HepG2 (cell line): ENCODE measurements around the gene KIF1C. TPM values are rescaled to one million over a fixed set of nuclear protein-coding genes. Genes with fewer than 3 reads are reported as not detected.

Experiments
- ATAC-seq: fragments of 200-7000 bp; cut with Tn5 transposase; 3 replicates; pipeline ENCODE4 v1.9.1; 2020; ENCODE audit warnings: mild to moderate bottlenecking, moderate library complexity
- BruUV-seq: library from RNA; stranded (reverse); fragments of 400-500 nt; replicated peaks from 2 replicates; lab custom pipeline; 2021; lab: Mats Ljungman, UMichigan
- CTCF ChIA-PET: fragments of 300-600 bp; formaldehyde crosslinking; extraction: SDS; loops from one replicate; lab custom pipeline; 2021; ENCODE audit warnings: low total read pairs, inconsistent platforms, low intra/inter-chr PET ratio; lab: Yijun Ruan, JAX
- POLR2A ChIA-PET: fragments of 350-600 bp; sonication (Branson Sonifier 250); formaldehyde crosslinking; loops from one replicate; lab custom pipeline; 2020; ENCODE audit warnings: antibody characterized with exemption, inconsistent platforms; lab: Yijun Ruan, JAX
- DNase-seq: peaks from one replicate; pipeline ENCODE4 v3.0.0-alpha.2; 2015; ENCODE audit warnings: low spot score
- FAIRE-seq: peaks from 3 replicates; lab custom pipeline; 2011; peaks lifted over from hg19 to GRCh38; lab: Jason Lieb, UNC
- H2AFZ ChIP-seq: one replicate; pipeline ENCODE4 v1.6.1; 2011; ENCODE audit warnings: low read length, inconsistent platforms
- H3K27ac ChIP-seq: fragments of 300-600 bp; 3 replicates; pipeline ENCODE4 v1.8.0; 2011; ENCODE audit warnings: mixed run types, mild to moderate bottlenecking, mixed read lengths, low read length, inconsistent platforms; ENCODE audit not compliant: insufficient read depth; ENCODE audit errors: extremely low read length
- H3K27me3 ChIP-seq, 2 experiments: fragments of 200-600 bp in 1 of 2; 2 replicates in 1 of 2; 3 replicates in 1 of 2; pipeline versions ENCODE4 v1.6.0 to v1.8.0; 2011; ENCODE audit warnings: low read length in 2 of 2, mild to moderate bottlenecking in 2 of 2, moderate library complexity in 2 of 2, inconsistent platforms in 1 of 2; ENCODE audit not compliant: insufficient read depth in 2 of 2, control insufficient read depth in 1 of 2
- H3K36me3 ChIP-seq, 2 experiments: fragments of 200-600 bp in 1 of 2; replicated peaks in 1 of 2; 2 replicates in 1 of 2; 3 replicates in 1 of 2; pipeline versions ENCODE4 v1.5.1 to v1.8.0; 2011; ENCODE audit warnings: low read length in 2 of 2, inconsistent platforms in 1 of 2; ENCODE audit not compliant: insufficient read depth in 2 of 2, control insufficient read depth in 1 of 2
- H3K4me1 ChIP-seq: 2 replicates; pipeline ENCODE4 v1.5.1; 2012; ENCODE audit warnings: low read length, inconsistent platforms; ENCODE audit not compliant: insufficient read depth
- H3K4me2 ChIP-seq: 2 replicates; pipeline ENCODE4 v1.6.0; 2011; ENCODE audit warnings: low read depth, low read length, inconsistent platforms
- H3K4me3 ChIP-seq, 3 experiments: fragments of 200-600 bp in 1 of 3; sonication (generic), shearing (Covaris generic) in 1 of 3; replicated peaks in 1 of 3; 2 replicates each; pipeline ENCODE4 v1.5.1; 2011 to 2016; ENCODE audit warnings: low read length in 3 of 3, inconsistent platforms in 2 of 3, low read depth in 2 of 3, mild to moderate bottlenecking in 2 of 3, control low read depth in 1 of 3, mixed read lengths in 1 of 3; ENCODE audit not compliant: insufficient read depth in 1 of 3
- H3K79me2 ChIP-seq: one replicate; pipeline ENCODE4 v1.6.1; 2011; ENCODE audit warnings: low read length, inconsistent platforms; ENCODE audit not compliant: insufficient read depth
- H3K9ac ChIP-seq: 2 replicates; pipeline ENCODE4 v1.6.0; 2011; ENCODE audit warnings: mild to moderate bottlenecking, low read depth, low read length, inconsistent platforms; ENCODE audit not compliant: insufficient read depth
- H3K9me3 ChIP-seq: 2 replicates; pipeline ENCODE4 v1.5.1; 2012; ENCODE audit warnings: mild to moderate bottlenecking, low read length
- H4K20me1 ChIP-seq: 2 replicates; pipeline ENCODE4 v1.6.0; 2011; ENCODE audit warnings: inconsistent platforms, mild to moderate bottlenecking, low read length, moderate library complexity; ENCODE audit not compliant: insufficient read depth
- ATF7-NPFF ChIP-seq: sonication (generic); formaldehyde crosslinking; IDR thresholded peaks from 2 replicates; pipeline ENCODE4 v1.8.1; 2023; ENCODE audit warnings: mild to moderate bottlenecking, low read depth, missing genetic modification reagents, moderate library complexity
- ISL2 ChIP-seq: sonication (generic); formaldehyde crosslinking; IDR thresholded peaks from 2 replicates; pipeline ENCODE4 v1.5.0; 2020; ENCODE audit warnings: missing genetic modification reagents
- KLF9 ChIP-seq: IDR thresholded peaks from 2 replicates; pipeline ENCODE4 v1.6.1; 2016; ENCODE audit warnings: low read depth
- NFYB ChIP-seq: sonication (generic); formaldehyde crosslinking; IDR thresholded peaks from 2 replicates; pipeline ENCODE4 v1.4.0; 2020; ENCODE audit warnings: missing genetic modification reagents
- NFYC ChIP-seq: IDR thresholded peaks from 2 replicates; pipeline ENCODE4 v1.6.1; 2016; ENCODE audit warnings: missing genetic modification reagents, missing compliant biosample characterization
- PPARG ChIP-seq: conservative IDR thresholded peaks from 2 replicates; pipeline ENCODE4 v1.6.1; 2016; ENCODE audit warnings: missing biosample characterization, missing genetic modification reagents
- RFX1 ChIP-seq: fragments of 450-650 bp; IDR thresholded peaks from 2 replicates; pipeline ENCODE4 v1.6.1; 2017
- RFX3 ChIP-seq: IDR thresholded peaks from 2 replicates; pipeline ENCODE4 v1.6.1; 2016; ENCODE audit warnings: missing biosample characterization, missing genetic modification reagents
- SMARCC2 ChIP-seq: fragments of 450-650 bp; IDR thresholded peaks from 2 replicates; pipeline ENCODE4 v1.6.1; 2017; ENCODE audit warnings: antibody characterized with exemption, mild to moderate bottlenecking
- STAT5B ChIP-seq: sonication (generic); formaldehyde crosslinking; IDR thresholded peaks from 2 replicates; pipeline ENCODE4 v1.4.0; 2020; ENCODE audit warnings: missing genetic modification reagents
- TFDP2 ChIP-seq: sonication (generic); formaldehyde crosslinking; IDR thresholded peaks from 2 replicates; pipeline ENCODE4 v1.4.0; 2020; ENCODE audit warnings: missing genetic modification reagents
- TP53 ChIP-seq: sonication (generic); formaldehyde crosslinking; conservative IDR thresholded peaks from 2 replicates; pipeline ENCODE4 v1.4.0; 2020; ENCODE audit warnings: missing genetic modification reagents
- ZBTB42 ChIP-seq: sonication (generic); formaldehyde crosslinking; IDR thresholded peaks from 2 replicates; pipeline ENCODE4 v1.5.0; 2020; ENCODE audit warnings: mild to moderate bottlenecking, missing genetic modification reagents
- ZNF101 ChIP-seq: sonication (generic); formaldehyde crosslinking; IDR thresholded peaks from 2 replicates; pipeline ENCODE4 v1.4.0; 2020; ENCODE audit warnings: mild to moderate bottlenecking, low read depth, missing genetic modification reagents, borderline replicate concordance
- ZNF143 ChIP-seq: sonication (generic); formaldehyde crosslinking; IDR thresholded peaks from 2 replicates; pipeline ENCODE4 v1.4.0; 2020; ENCODE audit warnings: missing genetic modification reagents
- ZNF280D ChIP-seq: sonication (generic); formaldehyde crosslinking; IDR thresholded peaks from 2 replicates; pipeline ENCODE4 v1.5.1; 2020; ENCODE audit warnings: mild to moderate bottlenecking, missing genetic modification reagents
- ZNF329 ChIP-seq: sonication (generic); formaldehyde crosslinking; IDR thresholded peaks from 2 replicates; pipeline ENCODE4 v1.9.0; 2021; ENCODE audit warnings: low read depth, mild to moderate bottlenecking, missing genetic modification reagents
- ZNF333 ChIP-seq: sonication (generic); formaldehyde crosslinking; IDR thresholded peaks from 2 replicates; pipeline ENCODE4 v1.4.0; 2020; ENCODE audit warnings: mild to moderate bottlenecking, missing genetic modification reagents, borderline replicate concordance
- ZNF343 ChIP-seq: sonication (generic); formaldehyde crosslinking; IDR thresholded peaks from 2 replicates; pipeline ENCODE4 v1.4.0; 2020; ENCODE audit warnings: mild to moderate bottlenecking, missing genetic modification reagents
- ZNF543 ChIP-seq: sonication (generic); formaldehyde crosslinking; IDR thresholded peaks from 2 replicates; pipeline ENCODE4 v1.4.0; 2020; ENCODE audit warnings: mild to moderate bottlenecking, missing genetic modification reagents
- ZNF570 ChIP-seq: sonication (generic); formaldehyde crosslinking; IDR thresholded peaks from 2 replicates; pipeline ENCODE4 v1.4.0; 2020; ENCODE audit warnings: mild to moderate bottlenecking, missing genetic modification reagents, borderline replicate concordance
- WGBS: methylation state at CpG from one replicate; pipeline ENCODE4 v1.1.6; 2017; ENCODE audit warnings: low lambda C conversion rate; 5-methylcytosine and 5-hydroxymethylcytosine counted together
- in situ Hi-C: cut with HindIII; loops from 2 replicates; pipeline ENCODE4 v1.10.0; 2017; ENCODE audit warnings: low pct_unique_long_range_greater_than_20kb; ENCODE audit not compliant: extremely low pct_ligation_motif_present
- intact Hi-C: fragments of 100-400 bp; cut with micrococcal nuclease; formaldehyde crosslinking; loops from one replicate; pipeline ENCODE4 v1.10.0; 2022; ENCODE audit not compliant: unreplicated experiment
- polyA plus RNA-seq, 8 experiments: library from polyadenylated mRNA; depleted of rRNA in 3 of 8; stranded (reverse) in 7 of 8; unstranded in 1 of 8; fragments of >200 nt; fragmentation: Illumina TruSeq in 4 of 8; extraction: Trizol in 4 of 8; gene quantifications; 2 replicates each; pipeline versions ENCODE4 v1.2.1 to v1.2.3, GENCODE V29; 2011 to 2016; ENCODE audit warnings: low read depth in 4 of 8, missing spikeins in 1 of 8, mixed read lengths in 1 of 8; ENCODE audit not compliant: insufficient read depth in 1 of 8
- total RNA-seq, 5 experiments: library from RNA; depleted of rRNA; stranded (reverse); fragments of >200 nt; fragmentation: Illumina TruSeq; extraction: Trizol; gene quantifications; 2 replicates each; pipeline ENCODE4 v1.2.3, GENCODE V29; 2016; ENCODE audit warnings: low read depth in 1 of 5

Gene KIF1C
- total and polyA plus RNA-seq, 2 of the 13 experiments (the other 11 are each of a cell fraction or from before 2014, with no cell fraction given), result 70.0 to 104 TPM

- peak; percentile 46 for DNase-seq
- H3K36me3 ChIP-seq, result peaks cover 0 to 13% of the 10 kb centered on the region in 2 experiments; a peak in 3 of 5 replicates
- peak; percentile 1; the same call in 1 of the 3 replicates for ATAC-seq
- intact Hi-C loops (loop anchor here (5.0 to 10.0 kb wide), 2 partner anchors 62 to 255 kb away; partner anchors contain the start of gene ARRB2), in situ Hi-C loops (no loop called here)
- peak overlapping the region; percentile 72 to 88 (median 77) for H3K4me3 ChIP-seq
- peak overlapping the region; percentile 82 for H3K4me2 ChIP-seq
- H3K27ac ChIP-seq, result peak overlapping the region; percentile 92
- CTCF ChIA-PET, result no interaction called here
- FAIRE-seq, result peak; percentile 37
- POLR2A ChIA-PET, result interaction anchor here (0.6 to 10.5 kb wide), 16 partner anchors 10 to 402 kb away, joined by 3 to 273 read pairs (median 12); partner anchors contain the start of genes CAMTA2, ENO3, INCA1 and KIF1C
- H3K9ac ChIP-seq, result peak overlapping the region; percentile 91
- no peaks in the 10 kb centered on the region for H3K9me3 ChIP-seq
- H4K20me1 ChIP-seq, result no peaks in the 10 kb centered on the region
- H3K79me2 ChIP-seq, result peaks cover 27% of the 10 kb centered on the region
- H3K27me3 ChIP-seq, result no peaks in the 10 kb centered on the region; a peak in 1 of 5 replicates
- H2AFZ ChIP-seq, result no peak overlapping the region
- H3K4me1 ChIP-seq, result peaks cover 31% of the 10 kb centered on the region
- 0% methylated on average over 8 of the region's 16 CpGs for WGBS
- no TSS peak for BruUV-seq
- TF ChIP-seq TFDP2, result no peak
- no peak for TF ChIP-seq NFYC
- TF ChIP-seq ZNF333 (CRISPR knock-in tag), result no peak
- TF ChIP-seq ZNF143 (CRISPR knock-in tag), result 0 out of 2 replicates have a peak, but pooled peaks have one; percentile 30
- TF ChIP-seq ATF7-NPFF, result no peak
- TF ChIP-seq RFX3 (CRISPR knock-in tag), result no peak
- no peak for TF ChIP-seq NFYB (CRISPR knock-in tag)
- TF ChIP-seq ZNF543 (CRISPR knock-in tag), result no peak
- no peak for TF ChIP-seq SMARCC2
- no peak for TF ChIP-seq STAT5B
- no peak for TF ChIP-seq KLF9 (CRISPR knock-in tag)
- no peak for TF ChIP-seq ZNF101 (CRISPR knock-in tag)
- no peak for TF ChIP-seq ZNF329 (CRISPR knock-in tag)
- no peak for TF ChIP-seq ZNF343
- TF ChIP-seq RFX1, result no peak
- no peak for TF ChIP-seq ZNF280D (CRISPR knock-in tag)
- TF ChIP-seq TP53 (CRISPR knock-in tag), result no peak
- no peak for TF ChIP-seq ZNF570 (CRISPR knock-in tag)
- no peak for TF ChIP-seq PPARG (CRISPR knock-in tag)
- peak; percentile 48; the same call in 1 of the 2 replicates for TF ChIP-seq ISL2 (CRISPR knock-in tag)
- no peak for TF ChIP-seq ZBTB42
Observed at GRCh38 chr17:4969551-4970173, 28.1 kb upstream of the KIF1C start.
